ENCODE measurements around the gene ANKRD27.
A peak's percentile ranks its signal among the peaks of the same experiment; 100 is the strongest.
"Not testable (repeated sequence)": the region's sequence is repeated elsewhere in the genome, so short reads cannot be mapped to it uniquely, and the experiment has no call there.

The ANKRD27 gene

DNA sequence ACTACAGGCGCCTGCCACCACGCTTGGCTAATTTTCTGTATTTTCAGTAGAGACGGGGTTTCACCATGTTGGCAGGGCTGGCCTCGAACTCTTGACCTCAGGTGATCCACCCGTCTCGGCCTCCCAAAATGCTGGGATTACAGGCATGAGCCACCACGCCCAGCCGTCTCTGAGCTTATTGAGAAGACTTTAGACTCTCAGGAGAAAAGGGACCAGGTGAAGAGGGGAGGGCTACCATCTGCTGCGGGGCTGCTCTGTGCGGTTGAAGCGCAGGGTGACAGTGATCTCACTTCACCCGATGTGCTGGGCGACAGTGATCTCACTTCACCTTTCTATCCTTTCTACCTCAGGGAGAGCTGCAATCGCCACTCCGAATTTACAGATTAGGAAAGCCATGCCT, 68.7 kb downstream of the ANKRD27 start:
- DNase-seq (ENCODE audit: low read depth in 2 of 3, low spot score in 2 of 3), result no peak

DNA sequence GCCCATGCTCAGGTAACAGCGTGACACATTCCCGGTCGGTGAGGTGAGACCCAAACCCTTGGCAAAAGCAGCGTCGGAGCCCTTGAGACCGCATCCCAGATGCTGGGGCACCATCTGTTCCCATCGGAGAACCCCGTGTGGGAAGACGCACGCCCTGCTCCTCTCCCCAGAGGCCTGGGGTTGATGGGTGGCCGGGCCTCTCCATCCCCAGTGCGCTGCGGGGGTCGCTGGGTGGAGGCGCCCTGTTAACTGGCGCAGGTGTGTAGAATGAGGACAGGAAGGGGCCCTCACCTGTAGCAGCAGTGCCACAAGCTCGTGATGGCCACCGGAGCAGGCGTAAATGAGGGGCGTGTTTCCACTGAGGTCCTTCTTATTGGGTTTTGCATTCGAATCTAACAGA, 69.4 kb downstream of the ANKRD27 start:
- DNase-seq (ENCODE audit: low read depth in 2 of 3, low spot score in 2 of 3), result no peak

DNA sequence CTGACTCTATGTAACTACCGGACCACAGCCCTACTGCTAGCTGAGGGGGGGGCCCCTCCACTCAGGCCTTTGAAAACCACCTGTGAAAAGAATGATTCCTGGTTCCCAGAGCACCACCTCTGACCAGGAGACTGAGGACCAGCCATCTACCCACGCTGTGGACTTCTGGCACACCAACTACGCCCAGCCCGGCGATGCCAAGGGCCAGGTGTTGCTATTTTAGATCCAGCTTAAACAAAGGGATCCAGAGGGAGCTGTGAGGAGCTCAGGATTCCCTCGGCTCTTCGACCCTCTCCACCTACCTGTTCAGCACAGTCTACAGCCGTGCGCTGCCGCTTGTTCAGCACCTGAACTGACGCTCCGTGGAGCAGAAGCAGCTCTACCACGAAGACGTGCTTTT, 71.0 kb downstream of the ANKRD27 start:
- DNase-seq (ENCODE audit: low read depth in 2 of 3, low spot score in 2 of 3), result no peak

DNA sequence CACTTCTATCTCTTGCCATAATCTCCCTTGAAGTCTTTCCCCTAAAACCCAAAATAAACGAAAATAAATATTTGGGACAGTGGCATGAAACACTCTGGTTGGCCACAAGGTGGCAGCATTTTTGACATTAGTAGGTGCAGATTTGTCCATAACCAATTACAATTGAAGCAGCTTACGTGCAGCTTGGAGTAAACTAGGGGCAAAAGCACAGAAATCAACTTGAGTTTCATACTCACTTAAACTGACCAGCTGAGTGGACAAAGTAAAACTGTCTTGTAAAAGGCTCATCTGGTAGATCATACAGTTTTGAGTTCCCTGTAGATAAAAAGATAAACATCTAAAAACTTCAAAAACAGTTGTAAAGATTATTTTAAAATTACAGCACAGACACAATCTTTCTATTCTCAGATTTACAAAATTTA, 75.2 kb downstream of the ANKRD27 start:
- DNase-seq (ENCODE audit: low read depth in 2 of 3, low spot score in 2 of 3), result peak in 1 of 3 experiments; percentile 5

DNA sequence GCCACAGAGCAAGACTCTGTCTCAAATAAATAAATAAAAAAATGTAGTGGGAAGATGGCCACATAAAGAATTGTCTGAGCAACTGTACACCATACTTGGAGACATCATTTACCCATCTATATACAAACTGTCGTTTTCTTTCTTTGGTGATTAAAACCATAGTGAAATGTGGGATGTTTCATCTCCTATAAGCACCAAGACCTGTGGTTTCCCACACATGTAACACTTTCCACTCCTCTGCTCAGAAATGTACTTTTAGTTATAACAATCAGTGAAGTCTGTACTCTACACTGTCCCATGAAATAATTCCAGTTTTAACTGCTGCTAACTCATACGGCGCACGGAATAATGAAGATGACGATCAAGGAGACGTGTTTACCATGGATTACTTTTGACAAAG, 75.7 kb downstream of the ANKRD27 start:
- no peak for DNase-seq (ENCODE audit: low read depth in 2 of 3, low spot score in 2 of 3)

DNA sequence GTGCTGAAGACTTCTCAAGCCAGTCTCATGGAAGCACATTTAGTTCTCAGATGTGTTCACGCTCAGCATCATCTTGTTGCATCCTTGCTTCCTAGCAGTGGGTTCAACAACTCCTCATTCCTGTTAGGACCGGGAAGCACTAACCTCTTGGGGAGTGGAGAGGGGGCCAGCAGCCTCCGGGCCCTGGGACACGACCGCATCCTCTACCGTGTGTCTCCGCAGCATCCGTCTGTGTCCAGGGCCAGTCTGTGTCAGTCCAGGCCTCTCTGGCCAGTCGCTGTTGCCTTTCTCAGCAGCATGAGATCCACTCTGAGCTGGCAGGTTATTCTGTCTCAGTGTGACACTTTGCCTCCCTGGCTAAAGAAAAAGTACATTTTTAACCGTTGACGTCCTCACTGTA, 77.0 kb downstream of the ANKRD27 start:
- no peak for DNase-seq (ENCODE audit: low read depth in 2 of 3, low spot score in 2 of 3)

DNA sequence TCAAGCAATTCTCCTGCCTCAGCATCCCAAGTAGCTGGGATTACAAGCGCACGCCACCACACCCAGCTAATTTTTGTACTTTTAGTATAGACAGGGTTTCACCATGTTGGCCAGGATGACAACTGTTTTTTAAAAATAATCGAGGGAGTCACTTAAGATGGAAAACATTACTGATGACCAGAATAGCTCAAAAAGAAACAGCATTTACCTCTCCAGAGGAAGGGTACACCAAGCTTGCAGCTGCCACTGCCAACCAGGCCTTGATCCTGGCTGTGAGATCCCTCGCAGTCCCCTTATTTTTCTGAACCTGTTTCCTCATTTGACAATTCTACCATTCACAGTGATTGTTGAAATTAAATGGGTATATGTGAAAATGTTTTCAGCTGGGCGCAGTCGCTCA, 79.5 kb downstream of the ANKRD27 start:
- no peak for DNase-seq (ENCODE audit: low read depth in 2 of 3, low spot score in 2 of 3)

DNA sequence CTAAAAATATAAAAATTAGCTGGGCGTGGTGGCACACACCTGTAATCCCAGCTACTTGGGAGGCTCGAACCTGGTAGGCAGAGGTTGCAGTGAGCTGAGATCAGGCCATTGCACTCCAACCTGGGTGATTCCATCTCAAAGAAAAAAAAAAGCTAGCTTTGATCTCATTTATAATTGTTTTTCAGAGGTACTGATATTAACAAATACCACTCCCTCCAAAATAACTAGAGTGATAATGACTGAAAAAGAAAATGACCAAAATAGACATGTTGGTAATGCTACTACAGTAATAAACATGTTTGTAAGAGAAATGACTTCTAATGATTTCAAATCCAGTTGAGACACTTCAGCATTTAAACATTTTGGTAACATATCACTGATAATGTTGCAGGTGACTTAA, 81.0 kb downstream of the ANKRD27 start:
- no peak for DNase-seq (ENCODE audit: low read depth in 2 of 3, low spot score in 2 of 3)

DNA sequence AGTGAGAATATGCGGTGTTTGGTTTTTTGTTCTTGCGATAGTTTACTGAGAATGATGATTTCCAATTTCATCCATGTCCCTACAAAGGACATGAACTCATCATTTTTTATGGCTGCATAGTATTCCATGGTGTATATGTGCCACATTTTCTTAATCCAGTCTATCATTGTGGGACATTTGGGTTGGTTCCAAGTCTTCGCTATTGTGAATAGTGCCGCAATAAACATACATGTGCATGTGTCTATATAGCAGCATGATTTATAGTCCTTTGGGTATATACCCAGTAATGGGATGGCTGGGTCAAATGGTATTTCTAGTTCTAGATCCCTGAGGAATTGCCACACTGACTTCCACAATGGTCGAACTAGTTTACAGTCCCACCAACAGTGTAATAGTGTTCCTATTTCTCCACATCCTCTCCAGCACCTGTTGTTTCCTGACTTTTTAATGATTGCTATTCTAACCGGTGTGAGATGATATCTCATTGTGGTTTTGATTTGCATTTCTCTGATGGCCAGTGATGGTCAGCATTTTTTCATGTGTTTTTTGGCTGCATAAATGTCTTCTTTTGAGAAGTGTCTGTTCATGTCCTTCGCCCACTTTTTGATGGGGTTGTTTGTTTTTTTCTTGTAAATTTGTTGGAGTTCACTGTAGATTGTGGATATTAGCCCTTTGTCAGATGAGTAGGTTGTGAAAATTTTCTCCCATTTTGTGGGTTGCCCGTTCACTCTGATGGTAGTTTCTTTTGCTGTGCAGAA, 87.1 kb downstream of the ANKRD27 start:
- not testable (repeated sequence) for DNase-seq (ENCODE audit: low read depth in 2 of 3, low spot score in 2 of 3)

DNA sequence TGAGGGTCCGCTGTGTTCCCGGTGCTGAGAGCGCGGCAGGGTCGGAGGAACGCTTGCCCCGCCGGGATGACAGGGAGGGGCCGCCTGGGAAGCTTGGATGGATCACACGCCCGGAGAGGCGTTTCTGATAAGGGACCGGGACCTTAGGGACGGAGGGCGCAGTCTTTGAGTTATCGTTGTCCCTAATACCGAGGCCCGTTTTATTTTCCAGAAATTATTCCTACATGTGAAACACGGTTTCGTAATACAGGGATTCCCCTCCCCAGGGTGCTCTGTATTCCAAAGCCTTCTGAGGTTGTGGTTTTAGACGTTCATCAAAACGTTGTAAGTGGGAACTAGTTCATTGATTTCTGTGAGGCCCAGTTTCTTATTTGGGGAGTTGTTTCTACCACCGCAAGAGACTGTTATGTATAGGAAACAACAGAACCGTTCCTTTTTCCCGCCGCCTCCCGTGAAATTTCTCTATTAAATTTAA, 93.2 kb downstream of the ANKRD27 start:
- no peak for DNase-seq (ENCODE audit: low read depth in 2 of 3, low spot score in 2 of 3)

DNA sequence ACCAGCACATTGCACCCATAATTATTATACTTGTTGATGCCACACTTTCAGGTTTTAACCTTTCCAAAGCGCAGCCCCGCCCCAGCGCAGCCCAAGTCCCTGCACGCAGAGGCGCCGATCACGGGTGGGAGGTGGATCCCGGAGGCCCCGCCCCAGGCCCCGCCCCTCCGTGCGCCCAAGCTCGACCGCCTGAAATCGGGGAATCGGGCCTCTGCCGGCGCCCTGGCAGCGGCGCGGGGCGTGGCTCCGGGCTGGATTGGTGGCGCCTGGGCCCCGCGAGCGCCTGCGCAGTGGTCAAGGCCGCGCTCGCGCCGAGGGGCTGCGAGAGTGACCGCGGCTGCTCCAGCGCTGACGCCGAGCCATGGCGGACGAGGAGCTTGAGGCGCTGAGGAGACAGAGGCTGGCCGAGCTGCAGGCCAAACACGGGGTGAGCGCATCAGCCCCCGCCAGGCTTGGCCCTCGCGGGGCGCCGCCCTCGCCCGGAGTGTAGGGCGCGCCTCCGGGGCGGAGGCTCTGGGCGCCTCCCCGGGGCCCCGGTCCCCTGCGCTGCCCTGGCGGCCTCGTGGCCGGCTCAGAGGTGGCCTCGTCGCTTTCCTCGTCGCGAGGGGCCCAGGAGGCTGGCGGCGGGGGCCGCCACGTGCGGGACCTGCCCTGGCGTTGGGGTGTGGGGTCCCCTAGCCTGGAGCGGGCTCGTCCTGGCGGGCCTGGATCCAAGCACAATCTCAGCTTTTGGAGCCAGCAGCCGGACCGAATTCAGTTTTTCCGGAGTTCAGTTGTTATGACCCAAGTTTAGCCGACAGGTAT, 93.9 kb downstream of the ANKRD27 start, which contains the start of gene PDCD5:
Gene PDCD5, plus strand, starts transcription at position 290 of the 804 bp plus-strand sequence. Its CDS starts 72 bp downstream, at position 362.
- DNase-seq (ENCODE audit: low read depth in 2 of 3, low spot score in 2 of 3), result peak; percentile 87 to 96 (median 88)

DNA sequence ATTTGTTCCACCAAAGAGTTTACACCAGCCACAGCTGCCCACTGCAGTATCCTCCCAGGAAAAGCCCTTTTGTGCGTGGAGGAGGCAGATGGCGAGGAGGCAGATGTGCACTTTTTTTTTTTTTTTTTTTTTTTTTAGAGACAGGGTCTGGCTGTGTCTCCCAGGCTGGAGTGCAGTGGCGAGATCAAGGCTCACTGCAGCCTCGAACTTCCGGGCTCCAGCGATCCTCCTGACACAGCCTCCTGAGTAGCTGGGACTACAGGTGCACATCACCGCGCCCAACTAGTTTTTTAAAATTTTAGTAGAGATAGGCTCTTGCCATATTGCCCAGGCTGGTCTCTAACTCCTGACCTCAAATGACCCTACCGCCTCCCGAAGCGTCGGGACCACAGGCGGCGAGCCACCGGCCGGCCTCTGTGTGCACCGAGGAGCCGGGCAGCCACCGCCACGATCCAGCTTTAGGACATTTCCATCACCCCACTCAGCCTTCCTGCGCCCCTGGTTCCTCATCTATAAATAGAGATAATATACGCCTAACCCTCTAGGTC, 94.6 kb downstream of the ANKRD27 start:
- no peak for DNase-seq (ENCODE audit: low read depth in 2 of 3, low spot score in 2 of 3)

DNA sequence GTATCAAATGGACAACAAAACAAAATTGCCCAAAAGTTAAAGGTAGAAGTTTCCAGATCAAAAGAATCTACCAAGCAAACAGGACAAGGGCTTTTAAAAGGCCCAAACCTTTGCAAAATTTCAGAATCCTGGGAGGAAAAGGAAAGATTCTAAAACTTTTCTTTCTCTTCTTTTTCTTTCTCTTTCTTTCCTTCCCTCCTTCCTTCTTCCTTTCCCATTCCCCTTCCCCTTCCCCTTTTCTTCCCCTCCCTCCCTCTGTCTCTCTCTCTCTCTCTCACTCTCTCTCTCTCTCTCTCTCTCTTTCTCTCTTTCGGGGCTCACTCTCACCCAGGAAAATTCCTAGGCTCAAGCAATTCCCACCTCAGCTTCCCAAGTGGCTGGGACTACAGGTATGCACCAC, 98.2 kb downstream of the ANKRD27 start:
- DNase-seq (ENCODE audit: low read depth in 2 of 3, low spot score in 2 of 3), result no peak

DNA sequence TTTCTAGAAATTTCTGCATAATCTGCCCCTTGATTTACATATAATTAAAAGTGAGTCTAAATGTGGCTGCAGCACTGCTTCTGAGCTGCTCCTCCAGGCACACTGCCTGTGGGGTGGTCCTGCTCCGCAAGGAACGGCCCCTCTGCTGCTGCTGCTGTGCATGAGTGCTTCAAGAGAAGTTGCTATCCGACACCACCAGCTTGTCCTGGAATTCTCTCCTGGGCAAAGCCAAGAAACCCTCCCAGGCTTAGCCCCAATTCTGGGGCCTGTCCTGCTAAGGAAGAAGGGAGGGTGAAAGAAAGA, 101.5 kb downstream of the ANKRD27 start:
- DNase-seq (ENCODE audit: low read depth in 2 of 3, low spot score in 2 of 3), result no peak

DNA sequence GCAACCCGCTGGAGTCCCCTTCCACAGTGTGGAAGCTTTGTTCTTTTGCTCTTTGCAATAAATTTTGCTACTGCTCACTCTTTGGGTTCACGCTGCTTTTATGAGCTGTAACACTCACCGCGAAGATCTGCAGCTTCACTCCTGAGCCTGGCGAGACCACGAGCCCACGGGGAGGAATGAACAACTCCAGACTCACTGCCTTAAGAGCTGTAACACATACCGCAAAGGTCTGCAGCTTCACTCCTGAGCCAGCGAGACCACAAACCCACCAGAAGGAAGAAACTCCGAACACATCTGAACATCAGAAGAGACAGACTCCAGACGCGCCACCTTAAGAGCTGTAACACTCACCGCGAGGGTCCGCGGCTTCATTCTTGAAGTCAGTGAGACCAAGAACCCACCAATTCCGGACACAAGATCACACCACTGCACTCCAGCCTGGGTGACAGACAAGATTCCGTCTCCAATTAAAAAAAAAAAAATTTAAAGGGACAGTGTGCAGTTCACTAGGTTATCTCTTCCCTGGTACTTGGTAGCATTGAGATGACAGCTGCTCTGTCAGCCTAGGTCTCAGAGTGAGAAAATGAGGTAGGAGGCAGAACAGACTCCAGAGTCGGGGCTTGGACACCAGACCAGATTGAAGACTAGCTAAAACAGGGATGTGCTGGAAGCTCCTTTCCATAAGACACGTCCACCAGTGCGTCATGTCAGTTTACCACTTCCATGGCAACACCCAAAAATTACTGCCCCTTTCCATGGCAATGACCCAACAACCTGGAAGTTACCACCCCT, 102.1 kb downstream of the ANKRD27 start:
- DNase-seq (ENCODE audit: low read depth in 2 of 3, low spot score in 2 of 3), result not testable (repeated sequence)

DNA sequence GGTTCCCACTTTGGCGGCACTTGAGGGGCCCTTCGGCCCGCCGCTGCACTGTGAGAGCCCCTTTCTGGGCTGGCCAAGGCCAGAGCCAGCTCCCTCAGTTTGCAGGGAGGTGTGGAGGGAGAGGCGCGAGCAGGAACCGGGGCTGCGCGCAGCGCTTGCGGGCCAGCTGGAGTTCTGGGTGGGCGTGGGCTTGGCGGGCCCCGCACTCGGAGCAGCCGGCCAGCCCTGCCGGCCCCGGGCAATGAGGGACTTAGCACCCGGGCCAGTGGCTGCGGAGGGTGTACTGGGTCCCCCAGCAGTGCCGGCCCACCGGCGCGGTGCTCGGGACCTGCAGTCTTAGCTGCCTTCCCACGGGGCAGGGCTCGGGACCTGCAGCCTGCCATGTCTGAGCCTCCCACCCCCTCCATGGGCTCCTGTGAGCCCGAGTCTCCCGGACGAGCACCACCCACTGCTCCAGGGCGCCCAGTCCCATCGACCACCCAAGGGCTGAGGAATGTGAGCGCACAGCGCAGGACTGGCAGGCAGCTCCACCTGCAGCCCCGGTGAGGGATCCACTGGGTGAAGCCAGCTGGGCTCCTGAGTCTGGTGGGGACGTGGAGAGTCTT, 103.4 kb downstream of the ANKRD27 start:
- DNase-seq (ENCODE audit: low read depth in 2 of 3, low spot score in 2 of 3), result not testable (repeated sequence)

DNA sequence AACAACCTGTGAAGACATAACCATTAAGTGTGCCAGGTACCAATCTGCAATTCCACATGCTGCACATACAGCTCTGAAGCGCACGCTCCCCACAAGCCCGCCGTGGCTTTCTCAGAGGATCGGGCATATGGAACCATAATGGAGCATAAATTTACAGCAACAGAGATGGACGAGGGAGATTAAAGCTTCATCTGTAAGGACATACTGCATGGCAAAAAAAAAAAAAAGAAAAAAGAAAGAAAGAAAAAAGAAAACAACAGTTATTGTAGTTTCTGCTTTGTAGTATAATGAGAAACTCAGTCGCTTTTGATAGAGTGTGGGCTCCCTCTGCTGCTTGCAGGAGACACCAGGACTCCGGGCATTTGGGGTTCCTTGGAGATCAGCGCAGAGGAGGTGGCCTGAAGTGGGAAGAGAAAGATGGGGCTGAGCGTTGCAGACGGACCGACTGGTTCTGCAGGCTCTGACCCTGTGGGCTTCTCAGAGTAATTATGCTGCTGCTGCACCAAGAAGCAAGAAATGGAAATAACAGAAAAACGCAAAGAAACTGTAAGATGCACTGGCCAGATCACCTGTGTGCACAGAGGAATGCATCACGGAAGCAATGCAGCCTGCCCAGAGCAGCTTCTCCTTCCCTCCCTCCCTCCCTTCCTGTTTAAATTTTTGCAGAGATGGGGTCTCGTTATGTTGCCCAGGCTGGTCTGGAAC, 104.7 kb downstream of the ANKRD27 start:
- no peak for DNase-seq (ENCODE audit: low read depth in 2 of 3, low spot score in 2 of 3)

DNA sequence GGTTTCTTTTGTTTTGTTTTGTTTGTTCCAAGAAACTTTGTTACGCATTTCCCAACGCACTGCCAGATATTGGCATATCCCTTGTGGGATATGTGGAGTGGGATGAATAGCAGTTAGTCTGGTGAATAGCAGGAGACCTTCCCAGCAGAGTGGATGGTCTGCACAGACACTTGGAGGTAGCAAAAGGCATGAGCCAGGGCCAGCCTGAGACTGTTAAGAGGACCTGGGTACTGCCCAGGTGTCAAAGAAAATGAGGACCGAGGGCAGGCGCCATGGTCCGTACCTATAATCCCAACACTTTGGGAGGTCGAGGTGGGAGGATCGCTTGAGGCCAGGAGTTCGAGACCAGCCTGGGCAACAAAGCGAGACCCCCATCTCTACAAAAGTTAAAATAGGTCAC, 107.5 kb downstream of the ANKRD27 start:
- DNase-seq (ENCODE audit: low read depth in 2 of 3, low spot score in 2 of 3), result no peak

DNA sequence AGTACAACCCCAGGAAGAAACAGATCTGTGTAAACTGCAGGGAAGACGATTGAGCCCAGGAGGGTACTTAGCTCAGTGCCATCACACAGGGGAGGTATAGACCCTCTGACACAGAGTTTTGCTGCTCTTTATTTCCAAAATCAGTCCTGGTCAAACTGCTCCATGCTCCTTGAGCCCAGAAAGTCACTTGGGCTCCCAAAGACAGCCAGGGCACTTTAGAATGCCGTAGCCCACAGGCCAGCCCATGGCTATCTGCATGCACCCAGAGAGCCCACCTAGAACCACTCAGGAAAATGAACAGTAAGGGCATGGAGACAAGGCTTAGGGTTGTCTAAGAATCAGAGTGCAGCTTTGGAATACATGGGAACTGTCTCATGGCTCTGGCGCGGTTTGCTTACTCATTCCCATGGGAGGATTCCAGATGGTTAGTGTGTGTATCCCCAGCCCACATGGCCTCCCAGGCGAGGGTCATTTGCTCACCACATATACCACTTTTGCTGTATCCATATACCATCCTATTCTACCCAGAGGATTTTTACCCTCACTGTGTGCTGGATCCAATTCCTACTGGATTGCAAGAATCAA, 108.6 kb downstream of the ANKRD27 start:
- no peak for DNase-seq (ENCODE audit: low read depth in 2 of 3, low spot score in 2 of 3)

DNA sequence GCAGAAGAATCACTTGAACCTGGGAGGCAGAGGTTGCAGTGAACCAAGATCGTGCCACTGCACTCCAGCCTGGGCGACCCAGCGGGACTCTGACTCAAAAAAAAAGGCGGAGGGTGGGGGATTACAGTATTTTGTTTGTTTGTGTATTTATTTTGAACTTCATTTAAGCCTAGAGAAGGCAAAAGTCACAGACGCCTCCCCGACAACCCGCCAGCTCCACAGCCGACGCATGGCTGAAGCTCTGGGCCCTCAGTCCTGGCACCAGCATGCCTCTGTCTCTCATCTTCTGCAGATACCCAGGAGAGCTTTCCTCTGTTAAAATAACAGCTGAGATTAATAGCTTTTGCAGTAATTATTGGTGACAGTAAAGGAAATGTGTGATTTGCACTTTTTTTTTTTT, 111.2 kb downstream of the ANKRD27 start:
- DNase-seq (ENCODE audit: low read depth in 2 of 3, low spot score in 2 of 3), result no peak
